NOMO-1 treated with dmso at 0.1 percent for 144 hours (cell line): ENCODE data around the gene ESPN.
"Not testable (repeated sequence)": the region's sequence is repeated elsewhere in the genome, so short reads cannot be mapped to it uniquely, and the experiment has no call there.

Experiments
- DNase-seq: peaks from one replicate; lab custom pipeline; 2025; ENCODE audit not compliant: unreplicated experiment; lab: John Stamatoyannopoulos, UW

The ESPN gene

DNA sequence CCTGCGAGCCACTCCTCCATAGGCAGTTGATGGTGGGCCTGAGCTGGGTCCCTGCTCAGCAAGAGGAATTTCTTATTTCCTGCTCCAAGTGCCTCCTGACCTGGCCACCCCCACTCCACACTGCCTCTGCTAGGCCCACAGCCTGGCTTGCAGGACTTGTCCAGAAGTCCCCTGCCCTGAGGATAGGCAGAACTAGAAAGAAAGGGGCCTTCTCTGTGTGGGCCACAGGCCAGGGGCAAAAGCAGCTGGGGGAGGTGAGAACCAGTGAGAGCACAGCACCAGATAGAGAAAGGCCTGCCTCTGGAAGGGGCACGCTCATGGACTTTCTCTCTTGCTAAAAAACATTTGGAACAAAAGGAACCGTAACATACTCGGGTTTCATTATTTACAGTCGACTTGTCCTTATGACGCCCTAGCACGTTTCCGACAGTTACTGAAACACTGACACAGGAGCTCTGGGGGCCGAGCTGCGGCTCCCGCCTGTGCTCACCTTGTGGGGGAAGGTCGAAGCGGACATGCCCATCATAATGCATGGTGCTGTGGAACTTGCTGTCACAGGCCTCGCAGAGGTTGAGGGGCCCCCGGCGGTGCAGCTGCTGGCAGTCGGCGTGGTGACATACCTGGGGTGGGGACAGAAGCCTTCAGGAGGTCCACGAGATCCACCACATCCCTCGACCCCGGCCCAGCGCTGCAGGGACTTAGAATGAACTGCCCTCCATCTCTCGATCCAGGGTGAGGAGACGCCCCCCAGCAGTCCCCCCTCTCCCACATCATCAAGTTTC is 52.7 kb downstream of the ESPN start:
- no peak for DNase-seq

DNA sequence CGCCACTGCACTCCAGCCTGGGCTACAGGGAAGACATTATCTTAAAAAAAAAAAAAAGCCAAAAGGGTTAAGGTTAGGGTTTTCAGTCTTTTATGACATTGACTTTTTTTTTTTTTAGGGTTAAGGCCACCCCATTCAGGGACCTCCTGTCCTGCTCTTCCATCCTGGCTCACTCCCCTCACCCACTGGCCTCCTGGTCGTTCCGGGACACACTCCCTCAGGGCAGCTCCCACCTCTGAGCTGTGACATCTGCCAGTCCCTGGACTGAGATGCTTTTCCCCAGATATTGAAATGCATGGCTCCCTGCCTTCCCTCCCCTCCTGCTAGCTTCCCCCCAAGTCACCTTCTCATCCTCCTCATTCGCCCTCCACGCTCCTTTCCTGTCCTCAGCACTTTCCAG is 57.2 kb downstream of the ESPN start:
- no peak for DNase-seq

GRCh38 chr1:6483017-6483760 is 58.6 kb downstream of the ESPN start:
- no peak for DNase-seq

DNA sequence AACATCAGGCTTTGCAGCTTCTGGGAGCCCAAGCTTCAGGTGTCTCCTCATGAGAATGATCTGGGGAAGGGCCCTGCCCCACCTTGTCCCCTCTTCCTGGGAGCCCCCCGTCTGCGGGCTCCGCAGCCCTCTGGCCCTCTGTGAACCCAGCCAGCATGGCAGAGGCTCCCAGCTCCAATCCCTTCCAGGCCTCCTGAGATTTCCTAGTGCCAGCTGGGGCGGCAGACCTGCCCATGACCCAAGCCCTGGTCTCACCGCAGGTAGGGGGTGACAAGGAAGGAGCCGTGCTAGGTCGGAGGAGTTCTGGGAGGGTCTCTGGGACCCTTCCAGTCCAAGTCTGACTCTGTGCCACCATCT is 59.2 kb downstream of the ESPN start:
- DNase-seq = no peak

- no peak for DNase-seq
Observed at GRCh38 chr1:6484826-6485167, 60.2 kb downstream of the ESPN start.

GRCh38 chr1:6485168-6486101 is 60.9 kb downstream of the ESPN start:
- DNase-seq = no peak

DNA sequence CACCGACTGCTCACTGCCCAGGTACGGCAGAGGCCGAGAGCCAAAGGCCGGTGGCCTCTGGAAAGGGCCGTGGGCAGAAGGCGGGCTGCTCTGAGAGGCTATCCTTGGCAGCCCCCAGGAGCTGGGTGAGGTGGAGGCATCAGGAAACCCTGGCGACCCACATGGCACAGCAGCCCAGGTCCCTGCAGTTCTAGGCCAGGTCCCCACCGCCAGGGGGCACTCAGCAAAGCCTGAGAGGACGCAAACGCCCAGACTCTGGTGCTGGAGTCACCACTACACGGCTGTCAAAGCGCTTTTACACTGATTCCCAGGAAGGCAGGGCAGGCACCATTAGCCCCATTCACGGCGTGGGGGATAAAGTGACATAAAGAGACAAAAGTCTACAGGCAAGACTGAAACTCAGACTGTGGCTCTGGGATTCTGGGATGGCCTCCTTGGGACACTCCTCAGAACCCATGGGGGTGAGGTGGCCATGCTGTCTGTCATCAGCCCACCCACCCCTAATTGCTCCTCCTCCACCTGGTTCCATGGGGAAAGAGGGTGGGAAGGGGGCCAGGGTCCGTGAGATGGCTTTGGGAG is 61.9 kb downstream of the ESPN start:
- peak; percentile 32 for DNase-seq

DNA sequence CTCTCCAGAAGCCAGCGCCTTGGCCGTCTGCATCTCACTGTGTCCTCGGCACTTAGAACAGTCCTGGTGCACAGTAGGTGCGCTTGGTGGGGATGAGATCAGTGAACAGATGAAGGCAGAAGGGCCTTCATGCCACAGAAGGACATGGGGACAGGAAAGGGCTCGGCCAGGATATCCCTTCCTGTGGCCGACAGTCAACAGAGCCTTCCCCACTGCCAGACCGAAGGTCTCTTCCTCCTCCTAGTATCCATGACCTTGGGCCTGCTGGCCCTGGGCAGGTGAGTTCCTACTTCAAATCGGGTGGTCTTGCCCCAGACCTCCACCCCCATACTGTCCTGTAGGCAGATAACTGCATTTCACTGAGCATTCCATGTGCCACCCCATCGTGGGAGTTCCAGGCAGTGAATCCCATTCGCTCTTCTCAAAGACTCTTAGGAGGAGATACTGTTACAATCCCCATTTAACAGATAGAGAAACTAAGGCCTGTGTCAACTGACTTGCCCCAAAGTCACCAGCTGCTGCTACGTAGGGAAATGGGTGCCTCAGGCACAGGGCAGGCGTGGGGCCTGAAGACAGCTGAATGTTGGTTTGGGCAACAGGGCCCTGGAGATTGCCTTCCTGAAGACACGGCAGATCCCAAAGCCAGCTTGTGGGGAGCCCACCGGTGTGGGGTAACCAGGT is 63.4 kb downstream of the ESPN start:
- no peak for DNase-seq

DNA sequence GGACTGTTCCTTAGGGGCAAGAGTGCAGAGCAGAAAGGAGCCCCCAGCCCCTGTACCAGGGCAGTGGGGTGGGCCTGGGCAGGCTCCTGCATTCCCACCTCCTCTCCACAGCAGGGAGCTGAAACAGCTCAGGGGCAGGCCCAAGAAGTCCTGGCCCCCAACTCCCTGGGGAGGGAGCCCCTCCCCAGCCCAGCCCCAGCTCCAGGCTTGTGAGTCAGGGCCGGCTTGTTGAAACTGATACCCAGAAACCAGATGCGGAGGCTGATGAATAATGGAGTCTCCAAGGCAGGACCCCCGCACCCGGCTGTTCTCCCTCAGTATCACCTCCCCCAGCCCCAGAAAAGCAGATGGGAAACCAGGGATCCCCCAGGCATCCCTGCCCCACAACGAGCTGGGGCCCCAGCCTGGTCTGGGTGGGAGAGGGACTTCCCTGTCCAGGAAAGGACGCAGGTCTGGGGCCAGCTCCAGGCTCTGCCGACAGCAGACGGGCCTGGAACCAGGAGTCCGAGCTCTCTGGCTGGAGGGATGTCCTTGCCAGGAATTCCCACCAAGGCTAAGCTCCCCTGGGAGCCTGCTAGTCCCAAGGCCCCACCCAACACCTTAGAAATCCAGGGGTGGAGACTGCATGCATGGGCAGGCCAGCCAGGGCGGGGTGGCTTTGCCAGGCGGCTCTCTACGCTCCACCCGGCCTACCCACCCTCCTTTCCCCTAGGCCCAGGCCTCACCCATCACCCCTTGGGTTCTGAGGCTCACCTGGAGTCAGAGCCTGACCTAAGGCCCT is 64.2 kb downstream of the ESPN start:
- DNase-seq = no peak

GRCh38 chr1:6489383-6489765 is 64.8 kb downstream of the ESPN start:
- no peak for DNase-seq

DNA sequence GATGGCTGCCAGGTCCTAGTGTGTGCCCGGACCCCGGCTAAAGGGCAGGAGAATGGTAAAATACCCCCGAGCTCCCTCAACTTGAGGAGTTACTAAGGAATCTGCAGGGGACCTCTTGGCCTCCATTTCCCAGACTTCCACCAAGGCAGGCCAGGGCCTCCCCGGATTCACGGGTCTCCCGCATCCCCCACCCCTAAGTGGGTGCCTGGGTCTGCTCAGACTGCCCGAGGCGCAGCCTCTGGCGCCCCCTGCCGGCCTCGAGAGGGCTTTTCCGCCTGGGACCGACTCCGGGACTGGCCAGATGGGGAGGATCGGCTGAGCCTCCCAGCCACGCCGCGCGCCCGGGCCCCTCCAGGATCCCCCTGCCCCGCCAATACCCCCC is 65.2 kb downstream of the ESPN start:
- DNase-seq = peak; percentile 18

DNA sequence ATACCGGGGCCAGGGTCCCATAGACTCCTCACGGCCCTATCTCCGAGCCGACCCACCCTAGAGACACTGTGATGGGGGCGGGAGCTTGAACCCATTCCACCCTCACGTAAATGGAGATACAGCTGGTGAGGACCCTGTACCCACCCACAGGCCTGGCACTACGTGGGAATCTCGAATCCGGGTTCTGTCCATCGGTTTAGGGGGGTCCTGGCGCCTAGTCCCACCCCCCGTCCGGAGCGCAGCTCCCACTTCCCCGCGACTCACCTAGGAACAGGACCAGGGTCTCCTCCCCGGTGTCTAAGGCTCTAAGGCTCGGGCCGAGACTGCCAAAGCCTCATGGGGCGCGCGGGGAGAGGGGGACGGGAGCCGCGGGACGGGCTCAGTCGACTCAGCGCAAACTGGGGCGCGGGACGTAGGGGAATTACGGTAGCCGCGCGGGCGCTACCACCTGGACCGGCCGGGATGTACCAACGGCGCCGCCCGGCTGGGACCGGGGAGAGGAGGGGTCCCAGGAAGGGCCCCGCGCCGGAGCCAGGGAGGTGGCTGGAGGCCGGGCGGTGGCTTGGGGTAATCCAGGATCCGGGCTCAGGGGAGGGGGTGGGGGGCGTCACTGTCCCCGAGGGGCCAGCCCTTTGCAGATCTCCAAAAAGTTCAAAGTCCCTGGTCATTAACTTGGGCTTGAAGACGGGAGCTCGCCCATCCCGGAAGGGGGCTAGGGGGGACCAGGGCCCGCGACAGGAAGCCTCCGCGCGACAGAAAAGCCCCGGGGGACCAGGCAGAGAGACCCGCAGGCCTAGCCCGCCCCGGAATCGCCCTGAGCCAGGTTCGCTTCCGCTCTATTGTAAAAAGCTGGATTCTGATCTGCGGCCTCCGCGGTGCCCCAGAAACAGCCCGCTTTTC is 65.9 kb downstream of the ESPN start:
- no peak for DNase-seq

GRCh38 chr1:6491081-6491449 is 66.5 kb downstream of the ESPN start:
- no peak for DNase-seq

- DNase-seq = no peak
Observed at GRCh38 chr1:6491480-6491962, 66.9 kb downstream of the ESPN start, which contains the start of gene PLEKHG5. Gene PLEKHG5, minus strand, starts transcription at chr1:6491667. Its CDS starts 14,096 bp downstream, at chr1:6477571.

GRCh38 chr1:6491966-6492365 is 67.4 kb downstream of the ESPN start:
- no peak for DNase-seq

GRCh38 chr1:6493834-6494223 is 69.3 kb downstream of the ESPN start:
- DNase-seq = not testable (repeated sequence)

DNA sequence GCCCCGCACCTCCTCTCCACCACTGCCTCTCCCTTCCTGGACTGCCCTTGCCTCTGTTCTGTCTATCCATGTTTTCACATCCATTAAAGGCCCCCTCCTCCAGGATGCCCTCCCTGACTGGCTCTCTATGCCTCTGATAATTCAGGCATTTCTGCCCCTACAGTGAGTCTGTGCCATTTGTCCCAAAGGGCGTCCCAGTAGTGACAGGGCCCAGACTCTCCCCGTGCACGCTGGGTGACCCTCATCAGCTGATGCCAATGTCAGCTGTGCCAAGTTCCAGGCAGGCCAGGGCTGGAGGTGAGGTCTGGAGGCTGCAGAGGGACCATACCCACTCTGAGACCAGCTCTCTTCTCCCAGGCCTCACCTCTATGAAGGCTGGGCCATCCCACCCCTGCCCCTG is 70.1 kb downstream of the ESPN start:
- no peak for DNase-seq

DNA sequence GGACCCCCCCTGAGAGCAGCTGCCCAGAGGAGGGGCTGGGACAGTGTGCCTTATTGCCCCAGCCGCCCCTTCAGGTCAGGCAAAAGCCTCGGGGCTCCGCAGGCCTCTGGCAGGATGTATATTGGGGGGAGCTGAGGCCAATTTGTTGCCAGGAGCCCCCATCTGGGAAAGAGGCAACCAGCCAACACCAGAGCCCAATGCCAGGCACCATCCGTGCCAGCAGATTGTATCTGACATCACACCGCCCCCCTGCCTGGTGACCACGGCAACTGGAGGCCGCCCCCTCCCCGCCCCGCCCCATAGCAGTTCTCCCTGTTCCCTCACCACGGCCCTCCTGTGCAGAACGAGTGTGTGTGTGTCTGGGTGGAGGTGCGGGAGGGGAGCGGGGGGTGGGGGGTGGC is 70.5 kb downstream of the ESPN start:
- DNase-seq = no peak
